Measurements from ENCODE around the gene UBE2E2. TPM values are rescaled to one million over a fixed set of nuclear protein-coding genes. Genes with fewer than 3 reads are reported as not detected.

The UBE2E2 gene
- total RNA-seq, 1 experiment from 2014 or later = 38.6 TPM

DNA sequence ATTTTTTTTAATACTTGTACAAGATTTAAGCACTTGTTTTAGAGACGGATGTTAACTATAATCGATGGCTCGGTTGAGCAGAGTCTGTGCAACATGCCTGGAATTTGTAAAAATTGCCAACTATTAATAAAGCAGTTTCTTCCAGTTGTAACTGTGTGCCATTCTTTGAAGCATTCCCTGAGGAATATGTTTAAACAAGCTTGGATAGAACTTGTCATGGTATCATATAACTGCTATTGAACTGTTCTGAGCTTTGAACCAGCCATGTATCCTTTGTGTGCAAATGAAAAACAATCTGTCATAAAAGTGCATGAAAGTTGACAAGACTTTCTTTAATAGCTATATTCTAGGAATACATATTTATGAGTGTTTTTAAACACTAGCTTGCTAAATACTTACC lies 45.8 kb upstream of the UBE2E2 start:
- no peaks in the 10 kb centered on the region for H3K27me3 Mint-ChIP-seq (ENCODE audit: low read depth)
- H3K9me3 Mint-ChIP-seq = peaks cover 9 to 10% of the 10 kb centered on the region in 2 experiments
- no peaks in the 10 kb centered on the region for H3K27me3 ChIP-seq (ENCODE audit: insufficient read depth, low read length)
- no peak overlapping the region for H3K4ac ChIP-seq (ENCODE audit: low read depth, low read length)
- no peak overlapping the region for H2AFZ ChIP-seq (ENCODE audit: low read length)
- H3K23ac ChIP-seq (ENCODE audit: insufficient read length, low read depth, low read length) = no peak overlapping the region
- H3K79me1 ChIP-seq (ENCODE audit: insufficient read depth, low read depth, low read length, poor library complexity, severe bottlenecking) = no peaks in the 10 kb centered on the region
- H4K5ac ChIP-seq (ENCODE audit: insufficient read length, low read depth, low read length) = no peak overlapping the region
- H3K4me3 Mint-ChIP-seq = no peak overlapping the region
- H2BK5ac ChIP-seq (ENCODE audit: insufficient read length, low read length) = no peak overlapping the region
- H3K9me3 ChIP-seq (ENCODE audit: control insufficient read depth, low read depth, low read length) = no peaks in the 10 kb centered on the region
- no peak overlapping the region for H2AK5ac ChIP-seq (ENCODE audit: insufficient read length, low read length)
- no peaks in the 10 kb centered on the region for H3K79me2 ChIP-seq (ENCODE audit: insufficient read depth, low read length)
- peaks cover 0 to 8% (median 2%) of the 10 kb centered on the region in 3 experiments; a peak in 3 of 7 replicates for H3K36me3 Mint-ChIP-seq (ENCODE audit: insufficient read depth in 1 of 3, low read depth in 3 of 3)
- no peak overlapping the region for H3K27ac Mint-ChIP-seq
- no peaks in the 10 kb centered on the region; the same call in 1 of the 2 replicates for H3K4me1 ChIP-seq (ENCODE audit: insufficient read depth, low read length)
- no peak overlapping the region for H3K27ac ChIP-seq (ENCODE audit: insufficient read length, low read depth, low read length)
- H4K91ac ChIP-seq (ENCODE audit: insufficient read length, low read depth, low read length) = no peak overlapping the region
- no peak overlapping the region for H3K9ac ChIP-seq (ENCODE audit: extremely low read depth, insufficient read length, low read length)
- H2BK15ac ChIP-seq (ENCODE audit: low read depth, low read length) = no peak overlapping the region
- H2BK120ac ChIP-seq (ENCODE audit: low read depth, low read length, poor library complexity, severe bottlenecking) = no peak overlapping the region
- no peak for DNase-seq
- no peak overlapping the region for H3K18ac ChIP-seq (ENCODE audit: insufficient read length, low read depth, low read length)
- WGBS (ENCODE audit: extremely low coverage, insufficient read length, low lambda C conversion rate) = no CpG with 5 or more reads among the region's 3 CpGs
- TF ChIP-seq, protein P1, sequence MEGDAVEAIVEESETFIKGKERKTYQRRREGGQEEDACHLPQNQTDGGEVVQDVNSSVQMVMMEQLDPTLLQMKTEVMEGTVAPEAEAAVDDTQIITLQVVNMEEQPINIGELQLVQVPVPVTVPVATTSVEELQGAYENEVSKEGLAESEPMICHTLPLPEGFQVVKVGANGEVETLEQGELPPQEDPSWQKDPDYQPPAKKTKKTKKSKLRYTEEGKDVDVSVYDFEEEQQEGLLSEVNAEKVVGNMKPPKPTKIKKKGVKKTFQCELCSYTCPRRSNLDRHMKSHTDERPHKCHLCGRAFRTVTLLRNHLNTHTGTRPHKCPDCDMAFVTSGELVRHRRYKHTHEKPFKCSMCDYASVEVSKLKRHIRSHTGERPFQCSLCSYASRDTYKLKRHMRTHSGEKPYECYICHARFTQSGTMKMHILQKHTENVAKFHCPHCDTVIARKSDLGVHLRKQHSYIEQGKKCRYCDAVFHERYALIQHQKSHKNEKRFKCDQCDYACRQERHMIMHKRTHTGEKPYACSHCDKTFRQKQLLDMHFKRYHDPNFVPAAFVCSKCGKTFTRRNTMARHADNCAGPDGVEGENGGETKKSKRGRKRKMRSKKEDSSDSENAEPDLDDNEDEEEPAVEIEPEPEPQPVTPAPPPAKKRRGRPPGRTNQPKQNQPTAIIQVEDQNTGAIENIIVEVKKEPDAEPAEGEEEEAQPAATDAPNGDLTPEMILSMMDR (conservative IDR thresholded peaks at IDR 0.05) = no peak
- peaks cover 7 to 10% of the 10 kb centered on the region in 2 experiments for H3K4me1 Mint-ChIP-seq
- no peak overlapping the region for H3K56ac ChIP-seq (ENCODE audit: insufficient read length, low read depth, low read length)
- H3K14ac ChIP-seq (ENCODE audit: insufficient read depth, low read length) = no peak overlapping the region
- H4K8ac ChIP-seq (replicated peaks; ENCODE audit: insufficient read length, low read depth, low read length) = no peak overlapping the region
- no peaks in the 10 kb centered on the region for H3K23me2 ChIP-seq (ENCODE audit: insufficient read length, low read depth, low read length, poor library complexity, severe bottlenecking)
- H2BK12ac ChIP-seq (ENCODE audit: insufficient read length, low read depth, low read length) = no peak overlapping the region
- H2BK20ac ChIP-seq (ENCODE audit: low read depth, low read length, poor library complexity, severe bottlenecking) = no peak overlapping the region
- no peaks in the 10 kb centered on the region for H4K20me1 ChIP-seq (ENCODE audit: control insufficient read depth, insufficient read depth, insufficient read length)
- H3T11ph ChIP-seq (ENCODE audit: low read length) = no peak overlapping the region
- H3K4me2 ChIP-seq (ENCODE audit: insufficient read depth, insufficient read length, low read length) = no peak overlapping the region

All from H9 (cell line).